Measurements from ENCODE around the gene KRT25.

- TF ChIP-seq CTCF (conservative IDR thresholded peaks at IDR 0.05; ENCODE audit: low read depth, low read length) (no peak), EZH2 (IDR thresholded peaks at IDR 0.05; ENCODE audit: borderline replicate concordance, low read depth, low read length, poor library complexity, severe bottlenecking) (no peak)
Observed at GRCh38 chr17:40707745-40708144, 47.4 kb downstream of the KRT25 start.
